B cell (primary cell): ENCODE data around the gene PLCB4. TPM values are rescaled to one million over a fixed set of nuclear protein-coding genes. Genes with fewer than 3 reads are reported as not detected.

Experiments used
- ATAC-seq: fragments of 200-7000 bp; cut with Tn5 transposase; one replicate; pipeline ENCODE4 v1.10.0; 2021; ENCODE audit warnings: low read depth, mild to moderate bottlenecking, moderate number of reproducible peaks, moderate library complexity
- CTCF ChIA-PET: fragments of 350-600 bp; sonication (Branson Sonifier 250); formaldehyde crosslinking; loops from one replicate; lab custom pipeline; 2021; ENCODE audit warnings: antibody characterized with exemption, inconsistent platforms; lab: Charles Lee
- POLR2A ChIA-PET: fragments of 350-600 bp; sonication (Branson Sonifier 250); formaldehyde crosslinking; loops from one replicate; lab custom pipeline; 2021; ENCODE audit warnings: antibody characterized with exemption; lab: Charles Lee
- DNase-seq: peaks from one replicate; pipeline ENCODE4 v3.0.0; 2013
- H2AFZ ChIP-seq: 2 replicates; pipeline ENCODE4 v1.6.1; 2012; ENCODE audit warnings: mild to moderate bottlenecking, low read depth, low read length; ENCODE audit not compliant: insufficient read depth, poor library complexity, severe bottlenecking
- H3K27ac ChIP-seq, 2 donors: 1 replicate in 1 of 2; 2 replicates in 1 of 2; pipeline ENCODE4 v1.5.1; 2012 to 2013; ENCODE audit warnings: low read length in 2 of 2, mild to moderate bottlenecking in 2 of 2, moderate library complexity in 1 of 2
- H3K27me3 ChIP-seq, 4 experiments: fragments of 200-600 bp in 1 of 4; sonication (generic) in 1 of 4; replicated peaks in 1 of 4; 1 replicate in 2 of 4; 2 replicates in 2 of 4; pipeline versions ENCODE4 v1.6.1 to v1.7.0; 2013 to 2016; ENCODE audit warnings: low read length in 3 of 4, mild to moderate bottlenecking in 2 of 4, mixed read lengths in 1 of 4, moderate library complexity in 1 of 4; ENCODE audit not compliant: insufficient read depth in 4 of 4, control insufficient read depth in 3 of 4; ENCODE audit errors: control extremely low read depth in 1 of 4
- H3K36me3 ChIP-seq, 2 experiments: replicated peaks in 1 of 2; 1 replicate in 1 of 2; 2 replicates in 1 of 2; pipeline versions ENCODE4 v1.6.1 to v1.7.1; 2013; ENCODE audit warnings: low read length in 1 of 2; ENCODE audit not compliant: insufficient read depth in 2 of 2, control insufficient read depth in 1 of 2; ENCODE audit errors: control extremely low read depth in 1 of 2, extremely low read depth in 1 of 2
- H3K4me1 ChIP-seq, 2 donors: fragments of 200-600 bp in 1 of 2; sonication (generic) in 1 of 2; 1 replicate in 1 of 2; 2 replicates in 1 of 2; pipeline versions ENCODE4 v1.5.1 to v1.6.1; 2013 to 2017; ENCODE audit warnings: low read length in 2 of 2; ENCODE audit not compliant: control insufficient read depth in 2 of 2, insufficient read depth in 2 of 2
- H3K4me2 ChIP-seq: replicated peaks from 2 replicates; pipeline ENCODE3; 2012; ENCODE audit warnings: mild to moderate bottlenecking, low read depth, low read length; ENCODE audit not compliant: poor library complexity, severe bottlenecking
- H3K4me3 ChIP-seq, 5 experiments: fragments of 200-600 bp in 1 of 5; sonication (generic) in 1 of 5; 1 replicate in 3 of 5; 2 replicates in 2 of 5; pipeline versions ENCODE4 v1.5.1 to v1.7.0; 2011 to 2016; ENCODE audit warnings: low read length in 4 of 5, mild to moderate bottlenecking in 4 of 5, low read depth in 2 of 5, control low read depth in 1 of 5, moderate library complexity in 1 of 5; ENCODE audit not compliant: insufficient read depth in 1 of 5; ENCODE audit errors: control extremely low read depth in 1 of 5, extremely low read depth in 1 of 5
- H3K79me2 ChIP-seq: fragments of 200-600 bp; sonication (generic); one replicate; pipeline ENCODE4 v1.6.0; 2016; ENCODE audit warnings: low read length; ENCODE audit not compliant: control insufficient read depth, insufficient read depth
- H3K9ac ChIP-seq: fragments of 200-600 bp; sonication (generic); 2 replicates; pipeline ENCODE4 v1.6.1; 2017; ENCODE audit warnings: mild to moderate bottlenecking, low read length, moderate library complexity
- H3K9me3 ChIP-seq, 3 donors: one replicate each; pipeline versions ENCODE4 v1.6.1 to v1.7.1; 2013; ENCODE audit warnings: low read length in 2 of 3; ENCODE audit not compliant: control insufficient read depth in 2 of 3, insufficient read depth in 1 of 3; ENCODE audit errors: control extremely low read depth in 1 of 3
- H4K20me1 ChIP-seq: 2 replicates; pipeline ENCODE4 v1.6.0; 2012; ENCODE audit warnings: mild to moderate bottlenecking, low read length; ENCODE audit not compliant: insufficient read depth, control insufficient read depth, poor library complexity, severe bottlenecking
- H3K27ac Mint-ChIP-seq: one replicate; pipeline ENCODE4 v1.8.0; 2021; ENCODE audit warnings: mixed read lengths
- H3K27me3 Mint-ChIP-seq: one replicate; pipeline ENCODE4 v1.8.0; 2021; ENCODE audit warnings: mixed read lengths
- H3K4me1 Mint-ChIP-seq: one replicate; pipeline ENCODE4 v1.8.0; 2021; ENCODE audit warnings: mixed read lengths
- H3K4me3 Mint-ChIP-seq: one replicate; pipeline ENCODE4 v1.8.0; 2021; ENCODE audit warnings: mixed read lengths
- H3K9me3 Mint-ChIP-seq: one replicate; pipeline ENCODE4 v1.8.0; 2022; ENCODE audit warnings: mixed read lengths; ENCODE audit not compliant: insufficient read depth
- CTCF ChIP-seq: fragments of 200-600 bp; IDR thresholded peaks from one replicate; pipeline ENCODE4 v1.8.0; 2022; ENCODE audit warnings: antibody characterized with exemption, mild to moderate bottlenecking
- EZH2 ChIP-seq: IDR thresholded peaks from 2 replicates; pipeline ENCODE4 v1.6.1; 2012; ENCODE audit warnings: borderline replicate concordance, low read depth, mild to moderate bottlenecking, moderate library complexity, low read length; ENCODE audit not compliant: insufficient read depth, poor library complexity, severe bottlenecking
- WGBS: methylation state at CpG from one replicate; pipeline ENCODE4 v1.1.5; 2013; ENCODE audit warnings: missing lambda C conversion rate; ENCODE audit not compliant: insufficient coverage; 5-methylcytosine and 5-hydroxymethylcytosine counted together
- intact Hi-C: fragments of 100-400 bp; cut with micrococcal nuclease; formaldehyde crosslinking; loops from one replicate; pipeline ENCODE4 v1.10.0; 2022
- polyA plus RNA-seq: library from polyadenylated mRNA; depleted of rRNA; stranded (reverse); fragments of >200 nt; gene quantifications from 2 replicates; pipeline ENCODE4 v1.2.3, GENCODE V29; 2012
- total RNA-seq, 2 donors: library from RNA; stranded (reverse); fragments of 120-200 nt in 1 of 2; gene quantifications; 1 replicate in 1 of 2; 2 replicates in 1 of 2; pipeline versions ENCODE4 v1.2.3 to v1.2.4, GENCODE V29; 2013 to 2022

PLCB4 gene
- total and polyA plus RNA-seq, 2 donors (not counting 1 experiment from before 2014, with no cell fraction given) = not detected

- Mint-ChIP-seq H3K9me3 (no peaks in the 10 kb centered on the region), H3K27me3 (peaks cover 60% of the 10 kb centered on the region), H3K4me1 (peaks cover 21% of the 10 kb centered on the region), H3K4me3 (no peak overlapping the region), H3K27ac (no peak overlapping the region)
- intact Hi-C loops = no loop called here
- ATAC-seq (no peak), DNase-seq (no peak)
- peak overlapping the region in 1 of 5 experiments; percentile 35 for H3K4me3 ChIP-seq
- peaks cover 17 to 28% of the 10 kb centered on the region in 2 donors for H3K4me1 ChIP-seq
- H3K27ac ChIP-seq = no peak overlapping the region
- H3K4me2 ChIP-seq = no peak overlapping the region
- H3K27me3 ChIP-seq = peaks cover 0 to 39% (median 19%) of the 10 kb centered on the region in 4 experiments
- no peak overlapping the region for H2AFZ ChIP-seq
- ChIA-PET CTCF (no interaction called here), POLR2A (no interaction called here)
- no peaks in the 10 kb centered on the region for H3K79me2 ChIP-seq
- TF ChIP-seq CTCF (no peak), EZH2 (no peak)
- H3K9ac ChIP-seq = no peak overlapping the region
- H3K9me3 ChIP-seq = peaks cover 0 to 7% (median 0%) of the 10 kb centered on the region in 3 donors
- H3K36me3 ChIP-seq = no peaks in the 10 kb centered on the region
- H4K20me1 ChIP-seq = no peaks in the 10 kb centered on the region
- WGBS = 26% methylated on average over 4 of the region's 8 CpGs
Measured at GRCh38 chr20:9517297-9518162, 448.6 kb downstream of the PLCB4 start.

- DNase-seq (no peak), ATAC-seq (no peak)
- no peak overlapping the region for H3K27ac ChIP-seq
- H3K4me1 ChIP-seq = peaks cover 17 to 28% of the 10 kb centered on the region in 2 donors
- H3K27me3 Mint-ChIP-seq = peaks cover 58% of the 10 kb centered on the region
- ChIA-PET POLR2A (no interaction called here), CTCF (no interaction called here)
- no peak overlapping the region for H3K9ac ChIP-seq
- H3K4me3 Mint-ChIP-seq = no peak overlapping the region
- no peak overlapping the region for H2AFZ ChIP-seq
- peaks cover 0 to 39% (median 18%) of the 10 kb centered on the region in 4 experiments for H3K27me3 ChIP-seq
- intact Hi-C loops = no loop called here
- TF ChIP-seq EZH2 = no peak
- TF ChIP-seq CTCF = no peak
- no peaks in the 10 kb centered on the region for H3K36me3 ChIP-seq
- no peaks in the 10 kb centered on the region for H4K20me1 ChIP-seq
- H3K4me2 ChIP-seq = no peak overlapping the region
- WGBS = 16% methylated on average over 6 of the region's 8 CpGs
- H3K27ac Mint-ChIP-seq = no peak overlapping the region
- H3K9me3 Mint-ChIP-seq = no peaks in the 10 kb centered on the region
- no peak overlapping the region for H3K4me3 ChIP-seq
- no peaks in the 10 kb centered on the region for H3K79me2 ChIP-seq
- peaks cover 21% of the 10 kb centered on the region for H3K4me1 Mint-ChIP-seq
- H3K9me3 ChIP-seq = peaks cover 0 to 7% (median 0%) of the 10 kb centered on the region in 3 donors
Measured at GRCh38 chr20:9518576-9519175, 449.8 kb downstream of the PLCB4 start.
